HG03159 (cell line): ENCODE measurements around the gene CBARP.

Source experiments
- ATAC-seq: cut with Tn5 transposase; IDR thresholded peaks from one replicate; pipeline ENCODE4 v1.9.1; 2021; ENCODE audit warnings: mild to moderate bottlenecking, moderate library complexity; ENCODE audit not compliant: unreplicated experiment

Gene CBARP

DNA sequence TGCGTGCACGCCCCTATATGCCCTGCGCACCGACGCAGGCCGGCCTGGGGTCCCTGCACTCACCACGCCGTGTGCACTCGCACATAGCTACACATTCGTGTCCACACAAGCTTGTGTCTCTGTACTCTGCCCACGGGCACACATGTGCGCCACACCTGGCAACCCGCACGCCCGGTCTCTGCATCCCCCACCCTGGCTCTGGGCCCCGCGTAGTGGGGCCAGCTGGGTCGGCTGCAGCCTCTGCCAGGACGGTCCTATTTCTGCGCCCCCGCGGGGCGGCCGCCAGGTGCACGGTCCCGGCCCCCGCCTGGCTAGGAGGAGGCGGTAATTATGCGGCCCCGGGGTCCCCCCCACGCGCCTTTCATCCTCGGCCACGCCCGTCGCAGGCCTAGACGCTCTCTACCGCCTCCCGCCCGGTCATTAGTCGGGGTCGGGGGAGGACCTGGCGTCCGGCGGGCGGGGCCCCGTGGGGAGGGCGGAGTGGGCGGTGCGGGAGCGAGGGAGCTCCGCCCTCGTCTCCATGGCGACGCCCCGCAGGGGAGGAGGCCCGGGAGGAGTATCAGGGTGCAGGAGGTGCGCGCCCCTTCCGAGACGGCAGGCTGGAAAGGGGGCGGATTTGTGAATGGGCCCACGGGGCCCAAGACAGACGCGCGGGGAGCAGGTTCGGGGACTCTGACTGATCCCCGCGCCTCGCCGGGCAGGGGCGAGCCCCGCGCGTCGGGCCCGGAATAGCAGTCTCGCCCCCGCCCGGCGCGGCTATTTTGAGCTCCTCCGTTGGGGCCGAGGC lies 28.5 kb upstream of the CBARP start:
- ATAC-seq, result peak; percentile 32

DNA sequence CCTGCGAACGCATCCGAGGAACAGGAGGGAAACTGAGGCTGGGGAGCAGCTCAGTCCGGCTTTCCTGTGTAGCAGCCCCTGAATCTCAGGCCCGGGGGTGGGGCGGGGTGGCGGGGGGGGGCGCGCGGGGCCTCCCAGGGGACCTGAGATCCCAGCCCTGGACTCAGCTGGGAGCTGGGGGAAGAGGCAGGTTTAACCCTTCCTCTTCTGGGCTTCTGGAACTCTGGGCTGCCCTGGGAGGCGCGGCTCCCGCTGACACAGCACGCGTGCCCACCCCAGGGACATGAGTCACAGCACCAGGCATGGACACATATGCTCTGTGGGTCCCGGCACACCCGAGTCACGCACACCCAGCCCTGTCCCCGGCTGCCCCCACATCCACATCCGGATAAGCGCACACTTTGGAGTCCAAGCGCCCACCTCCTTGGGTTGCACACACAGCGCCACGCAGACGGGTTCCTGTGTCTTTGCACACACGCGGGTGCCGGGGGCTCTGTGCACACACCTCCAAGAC lies 27.9 kb upstream of the CBARP start:
- ATAC-seq, result no peak

DNA sequence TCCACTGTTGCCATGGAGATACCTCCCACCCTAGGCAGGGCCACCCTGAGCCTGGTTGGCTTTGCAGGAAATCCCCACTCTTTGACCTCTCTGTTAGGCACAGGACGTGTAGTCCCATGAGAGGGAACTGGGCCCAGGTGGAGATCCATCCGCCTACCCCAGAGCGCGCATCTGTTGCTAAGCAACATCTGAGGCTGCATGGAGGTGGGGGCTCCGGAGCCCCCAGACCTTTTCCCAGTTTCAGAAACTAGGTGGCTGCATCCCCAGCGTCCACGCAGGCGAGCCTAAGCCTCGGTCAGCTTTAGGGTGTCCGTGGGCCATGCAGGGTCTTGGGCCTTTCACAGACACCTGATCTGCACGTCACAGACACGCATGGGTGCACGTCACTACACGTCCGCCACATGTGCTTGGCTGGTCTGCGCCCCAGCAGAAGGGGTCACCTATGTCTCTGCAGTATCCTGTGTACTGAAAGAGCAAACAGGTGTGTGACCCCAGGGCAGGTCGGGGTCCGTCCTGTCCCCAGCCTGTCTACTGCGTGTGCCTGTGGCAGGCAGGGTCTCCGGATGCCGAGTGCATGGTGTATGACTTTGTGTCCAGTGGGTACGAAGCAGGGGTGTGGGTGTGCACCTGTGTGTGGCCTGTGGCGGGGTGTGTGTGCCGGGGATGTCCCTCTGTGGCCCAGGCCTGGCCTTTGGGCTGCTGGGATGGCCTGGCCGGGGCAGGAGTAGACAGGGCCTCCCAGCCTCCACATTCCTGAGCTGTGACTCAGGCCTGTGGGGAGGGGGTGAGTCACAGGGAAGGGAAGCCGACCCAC lies 27.2 kb upstream of the CBARP start:
- no peak for ATAC-seq

DNA sequence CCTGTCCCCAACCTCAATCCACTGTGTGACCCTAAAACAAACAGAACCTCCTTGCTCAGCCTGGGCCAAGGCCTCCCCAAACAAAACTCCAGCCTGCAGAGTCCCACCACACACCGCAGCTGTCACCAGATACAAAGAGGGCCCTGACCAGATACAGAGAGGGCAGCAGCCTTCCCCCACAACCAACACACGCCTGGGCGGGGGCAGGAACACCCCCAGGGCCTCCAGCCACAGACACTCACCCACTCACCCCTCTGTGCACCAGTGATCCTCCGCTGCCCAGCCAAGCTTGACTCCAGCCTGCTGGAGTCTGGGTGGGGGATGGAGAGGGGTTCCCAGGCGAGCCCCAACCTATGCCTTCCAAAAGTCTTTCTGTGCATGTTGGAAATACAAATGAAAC lies 25.4 kb upstream of the CBARP start:
- no peak for ATAC-seq

DNA sequence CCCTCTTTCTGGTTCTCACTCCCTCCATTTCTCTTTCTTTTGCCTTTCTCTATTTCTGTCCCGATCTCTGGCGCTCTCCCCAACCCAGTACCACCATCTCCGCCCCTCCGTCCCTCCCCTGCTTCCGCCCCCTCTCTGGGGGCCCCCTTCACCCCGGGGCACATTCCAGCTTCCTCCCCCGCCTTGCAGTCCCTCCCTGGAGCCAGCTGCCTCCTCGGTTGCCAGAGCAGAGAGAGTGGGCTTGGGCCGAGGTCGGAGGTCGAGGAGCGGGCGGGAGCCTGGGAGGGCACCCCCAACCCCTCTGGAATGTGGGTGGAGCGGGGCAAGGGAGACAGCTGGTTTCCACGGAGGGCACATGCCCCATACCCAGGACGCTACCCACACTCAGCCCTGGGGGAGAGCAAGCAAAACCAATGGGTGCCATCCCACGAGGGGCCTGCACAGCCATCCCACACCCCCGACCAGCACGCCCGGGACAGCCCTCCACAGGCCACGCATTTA lies 24.9 kb upstream of the CBARP start:
- ATAC-seq, result no peak

DNA sequence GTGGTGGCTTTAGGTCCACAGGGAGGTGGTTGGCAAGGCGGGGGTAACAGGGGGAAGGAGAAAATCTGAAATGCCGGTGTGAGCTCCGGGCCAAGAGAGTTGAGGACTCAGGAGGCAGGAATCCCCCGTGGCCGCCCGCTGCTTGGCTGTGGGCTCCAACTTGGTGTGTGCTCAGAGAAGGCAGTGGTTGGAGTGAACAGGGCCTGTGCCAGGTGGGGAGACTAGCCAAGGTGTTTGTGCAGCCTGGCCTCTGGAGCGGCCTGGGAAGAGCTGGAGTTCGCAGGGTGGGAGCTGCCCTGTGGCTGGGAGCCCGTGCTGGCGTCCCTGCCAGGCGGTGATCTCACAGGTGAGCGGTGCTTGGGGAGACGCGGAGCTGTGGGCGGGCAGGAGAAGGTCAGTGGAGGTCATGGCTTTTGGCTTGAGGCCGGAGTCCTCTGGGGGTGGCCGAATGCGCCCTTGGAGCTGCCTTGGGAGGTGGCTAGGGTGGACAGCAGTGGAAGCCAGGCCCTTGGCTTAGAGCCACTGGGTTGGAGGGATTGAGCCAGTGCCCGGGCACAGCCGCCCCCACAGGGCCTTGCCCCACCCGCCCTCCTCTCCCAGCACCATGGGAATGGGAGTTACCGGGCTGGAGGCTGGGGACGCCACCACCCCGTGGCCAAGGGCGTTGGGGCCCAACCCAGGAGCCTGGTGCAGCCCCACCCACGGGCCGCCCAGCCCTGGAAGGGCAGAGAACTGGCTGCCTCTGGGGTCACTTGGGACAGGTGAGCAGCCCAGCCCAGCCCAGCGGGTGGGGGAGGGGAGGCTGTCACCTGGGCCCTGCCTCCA lies 24.2 kb upstream of the CBARP start:
- ATAC-seq, result no peak

DNA sequence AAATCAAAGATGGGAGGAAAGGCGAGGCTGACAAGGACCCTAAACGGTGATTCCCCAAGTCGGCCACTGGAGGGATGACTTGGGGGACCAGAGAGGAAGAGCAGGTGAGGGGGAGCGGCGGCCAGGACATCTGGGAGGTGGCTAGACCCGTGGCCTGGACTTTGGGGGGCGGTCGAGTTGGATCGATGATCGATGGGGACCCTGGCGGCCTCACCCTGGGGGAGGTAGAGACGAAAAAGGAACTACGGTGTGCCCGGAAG lies 23.7 kb upstream of the CBARP start:
- ATAC-seq, result no peak

DNA sequence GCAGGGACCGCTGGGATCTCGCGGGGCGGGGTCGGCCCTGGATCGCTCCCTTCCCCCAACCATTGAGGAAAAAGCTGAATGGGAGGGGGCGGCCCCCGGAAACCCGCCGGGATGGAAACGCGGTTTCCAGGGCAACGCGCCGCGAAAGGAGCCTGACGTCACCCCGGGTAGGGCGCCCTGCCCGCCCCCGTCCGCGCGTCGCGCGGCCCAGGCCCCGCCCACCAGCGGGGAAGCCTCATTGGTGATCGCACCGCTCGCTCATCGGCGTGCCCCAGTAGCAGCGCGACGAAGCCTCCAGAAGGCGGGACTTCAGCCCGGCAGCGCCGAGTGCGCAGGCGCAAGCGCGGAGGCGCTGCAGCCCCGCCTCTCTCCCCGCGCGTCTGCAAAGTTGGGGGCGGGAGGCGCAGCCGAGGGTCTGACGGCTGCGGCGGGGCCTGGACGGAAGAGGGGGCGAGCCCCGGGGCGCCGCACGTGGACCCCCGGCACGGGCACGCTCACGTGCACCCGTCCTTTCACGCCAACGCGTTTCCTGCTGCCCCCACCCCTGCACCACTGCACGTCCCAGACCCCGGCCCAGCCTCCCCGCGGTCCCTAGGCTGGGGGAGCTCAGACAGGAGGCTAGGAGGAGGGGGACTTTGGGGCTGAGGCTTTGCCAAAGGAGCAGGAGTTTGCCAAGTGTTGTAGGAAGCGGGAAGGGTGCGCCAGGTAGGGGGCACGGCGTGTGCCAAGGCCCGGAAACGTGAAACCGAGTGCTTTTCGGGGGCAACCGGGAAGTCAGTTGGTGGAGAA lies 23.1 kb upstream of the CBARP start:
- ATAC-seq, result peak; percentile 52

DNA sequence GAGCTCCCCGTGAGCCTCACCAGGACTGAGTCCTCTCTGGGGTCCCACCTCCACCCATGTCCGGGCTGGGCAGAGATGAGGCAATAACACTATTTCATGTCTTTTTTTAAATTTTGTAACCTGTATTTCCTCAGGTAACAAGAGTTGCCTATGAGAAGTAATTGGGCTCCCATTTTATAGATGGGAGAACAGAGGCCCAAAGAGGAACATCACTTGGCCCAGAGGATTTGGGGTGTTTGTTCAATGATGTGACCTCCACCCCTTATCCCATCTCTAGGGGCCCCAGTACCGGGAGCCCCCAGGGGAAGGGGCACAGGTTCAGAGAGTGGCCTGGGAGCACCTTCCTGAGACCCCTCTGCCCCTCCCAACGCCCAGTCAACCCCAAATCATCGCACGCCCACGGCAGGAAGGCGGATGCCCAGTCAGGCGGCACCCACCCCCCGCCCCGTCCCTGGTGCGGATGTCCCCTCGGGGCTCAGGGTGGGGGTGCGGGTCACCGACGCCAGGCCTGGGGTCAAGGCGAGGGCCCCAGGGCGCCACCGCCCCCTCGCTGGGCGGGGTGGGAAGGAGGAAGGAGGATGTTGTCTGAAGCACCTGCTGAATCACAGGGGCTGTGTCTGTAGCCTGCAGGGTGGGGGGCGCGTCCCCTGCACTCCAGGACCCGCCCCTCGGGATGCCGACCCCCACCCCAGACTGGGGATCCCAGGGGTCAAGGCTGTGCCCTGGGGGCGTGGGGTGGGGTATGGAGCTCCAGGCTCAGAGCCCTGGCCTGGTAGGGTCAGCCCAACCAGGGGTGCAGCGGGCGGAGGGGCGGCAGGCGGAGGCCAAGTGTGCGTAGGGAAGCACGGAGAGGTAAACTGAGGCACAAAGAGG lies 22.3 kb upstream of the CBARP start:
- peak; percentile 11 for ATAC-seq

DNA sequence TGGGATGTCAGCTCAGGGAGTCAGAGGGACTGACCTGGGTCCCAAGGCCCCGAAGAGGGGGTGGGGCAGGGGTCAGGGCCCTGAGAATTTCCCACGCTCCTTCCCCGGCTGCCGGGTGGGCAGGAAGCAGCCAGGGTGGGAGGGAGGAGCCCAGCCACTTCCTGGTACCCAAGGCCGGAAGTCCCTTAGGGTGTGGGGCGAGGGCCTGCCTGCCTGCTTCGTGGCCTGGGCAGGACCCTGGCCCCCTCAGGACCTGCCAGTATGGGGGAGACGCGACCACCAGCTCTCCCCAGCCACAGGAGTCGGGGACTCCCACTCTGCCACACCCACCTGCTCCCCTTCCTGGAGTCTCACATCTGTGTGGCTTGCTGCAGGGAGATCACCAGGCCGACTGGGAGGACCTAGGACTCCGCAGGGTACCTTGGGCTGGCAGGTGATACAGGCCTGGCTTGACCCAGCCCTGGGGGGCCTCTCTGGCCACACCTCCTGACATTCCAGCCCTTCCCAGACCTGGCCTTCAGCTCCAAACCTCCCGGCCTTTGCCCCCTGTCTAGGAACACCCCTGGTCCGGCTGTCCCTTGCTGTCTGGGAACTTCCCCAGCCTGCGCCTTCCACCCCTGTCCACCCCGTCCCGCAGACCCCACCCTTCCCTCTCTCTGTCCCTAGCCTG lies 21.5 kb upstream of the CBARP start:
- ATAC-seq, result peak; percentile 35

DNA sequence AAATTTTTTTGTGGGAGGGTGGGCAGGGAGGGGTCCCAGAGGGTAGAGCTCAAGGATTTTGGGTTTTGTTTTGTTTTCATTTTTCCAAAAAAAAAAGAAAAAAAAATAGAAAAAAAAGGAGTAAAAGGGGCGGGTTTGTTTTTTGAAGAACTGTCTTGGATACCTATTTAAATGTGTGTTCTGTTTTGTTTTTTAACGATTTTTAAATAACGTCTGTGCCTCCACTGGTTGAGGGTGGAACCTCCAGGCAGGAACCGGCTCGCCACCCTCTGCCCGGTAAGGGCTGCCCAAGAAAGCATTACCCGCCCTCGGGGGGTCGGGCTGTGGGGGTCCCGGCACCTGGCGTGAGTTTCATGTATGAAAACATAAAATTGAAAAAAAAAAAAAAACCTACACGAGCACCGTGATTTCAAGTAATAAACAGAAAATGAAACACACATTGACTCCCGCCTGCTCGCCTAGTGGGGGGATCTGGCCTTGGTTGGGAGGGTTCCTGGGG lies 21.0 kb upstream of the CBARP start:
- no peak for ATAC-seq

DNA sequence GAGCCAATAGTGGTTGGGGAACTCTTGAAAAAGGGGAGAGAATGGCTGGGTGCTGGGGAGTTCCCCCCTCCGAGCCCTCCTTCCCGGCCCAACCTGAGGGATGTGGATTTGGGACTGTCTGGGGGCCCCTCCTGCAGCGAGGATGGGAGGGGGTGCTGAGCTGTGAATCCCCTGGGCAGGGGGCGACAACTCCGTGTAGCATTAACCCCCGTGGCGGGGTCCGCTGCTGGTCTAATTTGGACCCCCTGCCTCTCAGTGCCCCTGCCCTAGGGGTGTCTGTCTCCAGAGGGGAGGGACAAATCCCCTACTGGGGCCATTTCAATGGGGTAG lies 20.3 kb upstream of the CBARP start:
- ATAC-seq, result no peak

DNA sequence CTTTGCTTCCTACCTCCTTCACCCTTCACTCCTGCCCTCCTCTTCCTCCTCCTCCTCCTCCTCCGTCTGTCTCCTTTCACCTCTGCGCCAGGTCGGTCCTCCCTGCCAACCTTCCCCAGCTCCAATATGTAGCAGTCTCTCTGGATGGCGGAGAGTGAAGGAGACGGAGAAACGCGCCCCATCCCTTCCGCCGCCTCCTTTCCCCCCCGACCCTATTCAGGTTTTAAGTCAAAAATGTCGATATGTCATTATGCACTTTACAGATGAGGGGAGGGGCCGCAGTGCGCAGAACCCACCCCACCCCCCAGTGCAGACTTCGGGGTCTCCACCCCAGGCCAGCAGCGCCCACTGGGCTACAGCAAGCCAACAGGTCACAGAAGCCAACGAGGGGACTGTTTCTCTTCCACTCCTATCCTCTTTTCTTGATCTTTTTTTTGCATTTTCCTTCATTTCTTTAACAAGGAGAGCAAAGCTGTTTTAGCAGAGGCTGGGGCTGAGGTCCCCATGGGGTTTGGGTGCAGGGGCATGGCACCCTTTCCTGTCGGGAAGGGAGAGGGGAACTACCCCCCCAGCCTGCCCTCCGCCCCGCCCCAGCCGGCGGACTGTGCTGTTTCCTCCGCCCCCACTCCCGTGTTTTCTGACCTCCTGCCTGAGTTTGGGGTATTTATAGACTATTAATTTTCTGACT lies 19.8 kb upstream of the CBARP start:
- no peak for ATAC-seq

DNA sequence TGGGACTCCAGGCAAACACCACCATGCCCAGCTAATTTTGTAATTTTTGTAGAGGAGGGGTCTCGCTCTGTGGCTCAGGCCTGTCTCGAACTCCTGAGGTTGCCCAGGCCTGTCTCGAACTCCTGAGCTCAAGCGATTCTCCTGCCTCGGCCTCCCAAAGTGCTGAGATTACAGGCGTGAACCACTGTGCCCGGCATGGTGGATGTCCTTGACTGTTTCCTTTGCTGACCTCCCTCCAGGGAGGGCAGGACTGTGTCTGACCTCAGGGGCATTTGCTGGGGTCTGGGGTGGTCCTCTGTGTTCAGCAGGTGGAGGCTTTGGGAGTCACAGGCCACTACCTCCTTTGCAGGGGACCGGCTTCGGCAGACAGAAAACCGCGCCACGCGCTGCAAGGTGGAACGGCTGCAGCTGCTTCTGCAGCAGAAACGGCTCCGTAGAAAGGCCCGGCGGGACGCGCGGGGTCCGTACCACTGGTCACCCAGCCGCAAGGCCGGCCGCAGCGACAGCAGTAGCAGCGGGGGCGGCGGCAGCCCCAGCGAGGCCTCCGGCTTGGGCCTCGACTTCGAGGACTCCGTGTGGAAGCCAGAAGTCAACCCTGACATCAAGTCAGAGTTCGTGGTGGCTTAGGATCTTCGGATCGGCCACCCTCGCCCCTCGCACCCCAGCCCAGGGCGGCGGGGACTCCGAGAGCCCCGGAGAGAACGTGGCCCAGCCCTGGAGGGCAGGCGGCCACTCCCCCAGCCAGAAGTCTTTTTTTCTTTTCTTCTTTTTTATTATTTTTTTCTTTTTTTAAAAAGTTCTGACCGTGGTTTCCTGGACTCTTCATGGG lies 19.1 kb upstream of the CBARP start:
- ATAC-seq, result no peak

DNA sequence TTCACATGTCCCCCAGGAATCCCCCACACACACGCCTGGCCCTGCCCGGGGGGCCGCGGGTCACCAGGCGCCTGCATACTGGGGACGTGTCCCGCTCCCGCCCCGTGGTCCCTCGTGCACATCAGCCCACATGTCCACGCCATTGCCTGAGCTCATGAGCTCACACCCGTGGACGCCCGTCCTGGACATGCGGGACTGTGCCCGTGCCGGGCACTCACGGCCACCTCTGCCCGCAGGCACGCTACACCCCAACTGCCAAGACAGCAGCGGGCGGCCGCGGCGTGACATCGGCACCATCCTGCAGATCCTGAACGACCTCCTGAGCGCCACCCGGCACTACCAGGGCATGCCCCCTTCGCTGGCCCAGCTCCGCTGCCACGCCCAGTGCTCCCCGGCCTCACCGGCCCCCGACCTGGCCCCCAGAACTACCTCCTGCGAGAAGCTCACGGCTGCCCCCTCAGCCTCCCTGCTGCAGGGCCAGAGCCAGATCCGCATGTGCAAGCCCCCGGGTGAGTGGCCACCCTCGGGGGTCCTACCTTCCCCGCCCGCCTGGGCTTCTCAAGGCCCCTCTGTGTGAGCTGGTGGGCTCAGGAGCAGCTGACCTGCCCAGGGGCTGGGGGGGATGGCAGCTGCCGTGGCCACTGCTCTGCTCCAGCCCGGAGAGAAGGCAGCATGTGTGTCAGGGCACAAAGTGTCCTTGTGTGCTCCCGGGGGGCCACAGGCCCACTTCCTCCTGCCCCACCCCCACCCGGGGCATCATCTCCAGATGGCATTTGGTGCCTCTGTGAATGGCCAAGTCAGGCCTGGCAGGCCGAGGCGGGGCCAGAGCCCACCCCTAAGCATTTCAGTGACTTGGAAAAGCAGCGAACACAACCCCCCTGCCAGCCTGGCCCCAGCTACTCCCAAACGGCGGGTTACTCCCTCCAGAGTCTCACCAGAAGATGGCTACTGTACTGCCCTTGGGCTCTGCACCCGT lies 17.7 kb upstream of the CBARP start:
- no peak for ATAC-seq

DNA sequence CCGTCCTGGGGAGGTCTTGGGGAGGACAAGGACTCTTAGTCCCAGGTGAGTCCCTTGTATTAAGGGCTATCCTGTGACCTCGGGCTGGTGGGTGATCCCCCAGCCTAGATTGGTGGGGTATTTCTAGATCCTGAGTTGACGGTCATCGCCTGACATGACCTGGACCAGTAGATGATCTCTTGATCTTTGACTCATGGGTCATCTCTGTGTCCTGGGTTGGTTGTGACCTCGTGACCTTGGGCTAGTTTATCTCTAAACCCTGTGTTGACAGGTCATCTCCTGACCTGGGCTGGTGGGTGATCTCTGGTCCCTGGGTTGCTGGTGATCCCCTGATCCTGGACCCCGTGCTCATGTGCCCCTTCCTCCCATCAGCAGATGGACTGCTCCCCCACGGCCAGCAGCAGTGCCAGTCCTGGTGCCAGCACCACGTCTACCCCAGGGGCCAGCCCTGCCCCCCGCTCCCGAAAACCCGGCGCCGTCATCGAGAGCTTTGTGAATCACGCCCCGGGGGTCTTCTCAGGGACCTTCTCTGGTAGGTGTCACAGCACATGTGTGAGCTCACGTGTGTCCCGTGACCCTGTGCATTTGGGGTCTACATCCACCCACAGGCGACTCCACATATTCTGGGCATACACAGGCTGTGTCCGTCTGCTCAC lies 16.9 kb upstream of the CBARP start:
- no peak for ATAC-seq
